ENCODE measurements around the gene PFN1.
A peak's percentile ranks its signal among the peaks of the same experiment; 100 is the strongest.

Gene PFN1

DNA sequence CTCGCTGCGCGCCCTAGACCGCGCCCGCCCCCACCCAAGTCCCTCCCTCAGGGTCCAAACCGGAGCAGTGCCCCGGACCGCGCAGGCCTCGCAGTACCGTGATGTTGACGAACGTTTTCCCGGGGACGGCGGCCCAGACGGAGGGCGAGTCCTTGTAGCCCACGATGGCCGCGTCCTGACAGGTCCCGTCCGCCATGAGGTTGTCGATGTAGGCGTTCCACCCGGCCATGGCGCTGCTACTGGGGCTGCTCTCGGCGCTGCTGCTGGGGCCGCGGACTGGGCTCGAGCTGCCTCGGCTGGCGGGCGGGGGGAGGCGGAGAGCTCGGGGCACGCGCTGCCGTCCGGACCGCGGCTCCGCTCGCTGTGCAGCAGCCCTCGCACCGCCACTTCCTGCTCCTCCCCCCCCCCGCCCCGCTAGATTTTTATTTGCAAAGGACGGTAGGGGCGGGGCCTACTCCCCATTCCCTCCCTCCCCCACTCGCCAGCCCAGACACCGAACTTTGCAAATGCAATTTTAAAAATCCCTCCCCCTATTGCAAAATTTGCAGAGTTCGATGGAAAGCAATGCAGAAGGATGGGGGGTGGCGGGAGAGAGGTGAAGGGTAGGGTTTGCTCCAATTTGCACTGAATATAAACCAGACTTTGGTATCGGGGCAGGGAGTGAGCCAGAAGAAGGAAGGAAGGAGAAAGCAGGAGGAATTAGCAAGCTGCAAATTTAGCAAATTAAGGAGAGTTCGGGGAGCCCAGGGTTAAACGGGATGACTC, at the start of gene PFN1:
PFN1 (minus strand) TSS at position 365 of the 765 bp plus-strand sequence; CDS start at position 229, 136 bp downstream.
- DNase-seq (ENCODE audit: insufficient read length, low spot score) = peak; percentile 73
- FAIRE-seq = no peak

DNA sequence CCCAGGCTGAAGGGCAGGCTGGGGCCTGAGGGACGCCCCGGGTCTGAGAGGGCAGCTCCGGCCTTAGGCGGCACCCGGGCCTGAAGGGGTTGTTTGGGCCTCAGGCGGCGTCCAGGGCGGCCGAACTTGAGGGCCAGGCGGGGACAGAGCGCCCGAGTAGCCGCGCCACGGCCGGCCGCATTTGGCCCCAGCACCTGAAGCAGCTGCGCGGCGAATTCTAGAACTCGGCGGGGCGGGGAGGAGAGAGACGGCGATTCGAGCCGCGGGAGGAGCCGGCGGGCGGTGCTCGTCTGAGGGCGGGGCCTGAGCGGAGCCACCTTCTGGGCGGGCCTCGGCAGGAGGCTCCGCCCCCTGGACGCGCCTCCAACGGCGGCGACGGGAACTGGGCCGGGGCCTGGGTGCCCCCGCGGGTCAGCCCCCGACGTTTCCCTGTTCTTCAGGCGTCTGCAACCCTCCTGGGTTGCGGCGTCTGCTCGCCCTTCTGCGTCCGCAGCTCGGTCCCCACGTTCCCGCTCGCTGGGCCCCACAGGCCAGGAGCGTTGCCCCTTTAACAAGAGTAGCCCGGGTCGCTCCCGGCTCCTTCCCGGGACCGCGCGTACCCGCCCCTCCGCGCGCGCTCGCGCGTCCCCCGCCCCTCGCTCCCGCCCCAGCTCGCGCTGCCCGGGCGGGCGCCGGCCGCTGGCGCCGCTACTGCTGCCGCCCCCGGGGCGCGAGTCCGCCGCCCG, 49.1 kb upstream of the PFN1 start, which contains the start of the genes INCA1 and KIF1C:
INCA1 (minus strand) TSS at position 221 of the 725 bp plus-strand sequence. CDS start 3,085 bp downstream, outside the sequence.
KIF1C (plus strand) TSS at position 649 of the 725 bp plus-strand sequence. CDS start 2,297 bp downstream, outside the sequence.
- FAIRE-seq = peak; percentile 86
- peak; percentile 96 for DNase-seq (ENCODE audit: insufficient read length, low spot score)

GRCh38 chr17:4994081-4994595, 45.8 kb upstream of the PFN1 start:
- DNase-seq (ENCODE audit: insufficient read length, low spot score) = no peak
- FAIRE-seq = no peak

DNA sequence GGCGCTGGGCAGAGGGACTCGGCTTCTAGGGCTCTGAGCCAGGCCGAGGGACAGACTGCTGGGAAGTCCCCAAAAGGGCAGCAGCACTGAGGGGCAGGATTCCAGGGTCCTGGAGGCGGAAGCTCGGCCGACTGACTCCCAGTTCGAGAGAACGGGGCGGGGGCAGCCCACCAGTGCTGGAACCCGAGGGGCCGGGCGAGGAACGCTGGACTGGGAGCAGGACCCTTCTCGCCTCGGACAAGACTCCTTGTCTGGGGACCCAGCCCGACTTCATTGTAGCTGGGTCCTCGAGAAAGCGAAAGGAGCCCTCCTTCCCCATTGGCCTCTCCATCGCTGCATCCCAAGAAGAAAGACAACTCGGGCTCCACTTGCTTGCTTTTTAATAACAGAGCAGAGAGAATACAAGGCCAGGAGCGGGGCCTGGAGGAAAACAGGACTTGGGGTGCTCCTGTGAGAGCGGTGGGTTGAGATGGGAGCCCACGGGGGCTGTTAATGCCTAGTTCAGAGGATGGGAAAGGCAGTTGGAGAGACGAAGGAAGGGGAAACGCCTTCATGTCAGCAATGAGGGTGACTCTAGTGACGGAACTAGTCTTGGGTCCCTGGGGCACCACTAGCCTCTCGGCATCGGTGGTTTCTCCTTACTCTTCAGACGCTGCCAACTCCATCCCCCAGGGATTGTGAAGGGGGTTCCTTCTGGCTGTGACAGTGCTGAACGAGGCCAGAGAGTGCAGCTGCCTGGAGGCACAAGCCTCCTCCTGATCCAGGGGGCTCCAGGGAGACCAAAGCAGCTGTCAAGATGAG, 39.6 kb upstream of the PFN1 start:
- FAIRE-seq (peak; percentile 73), DNase-seq (ENCODE audit: insufficient read length, low spot score) (no peak)

GRCh38 chr17:4986951-4987766, 38.8 kb upstream of the PFN1 start, which contains the start of gene CAMTA2:
TSS of gene CAMTA2 (minus strand) at chr17:4987675. CDS start at chr17:4986222, 1,453 bp downstream.
- FAIRE-seq (peak; percentile 91), DNase-seq (ENCODE audit: insufficient read length, low spot score) (peak; percentile 70)

GRCh38 chr17:4986403-4986802, 38.1 kb upstream of the PFN1 start:
- DNase-seq (ENCODE audit: insufficient read length, low spot score) (no peak), FAIRE-seq (peak; percentile 57)

DNA sequence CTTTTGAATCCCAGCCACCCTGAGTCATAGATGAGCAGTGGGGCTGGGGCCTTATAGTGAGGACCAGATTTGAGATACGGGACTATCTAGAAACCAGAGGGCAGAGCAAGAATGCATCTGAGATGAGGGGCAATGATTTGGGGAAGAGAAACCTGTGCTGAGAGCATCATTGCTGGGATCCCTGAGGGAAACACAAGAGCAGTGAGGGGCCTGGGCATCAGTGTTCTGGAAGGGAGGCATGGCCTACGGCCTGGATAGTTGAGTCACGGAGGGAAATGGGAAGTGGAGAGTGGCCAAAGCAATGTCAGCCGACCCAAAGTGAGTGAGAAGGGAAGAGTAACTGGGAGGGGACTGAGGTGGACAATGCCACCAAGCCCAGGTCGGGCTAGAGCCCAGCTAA, 34.0 kb upstream of the PFN1 start:
- DNase-seq (ENCODE audit: insufficient read length, low spot score) = no peak

GRCh38 chr17:4980644-4981216, 32.4 kb upstream of the PFN1 start:
- DNase-seq (ENCODE audit: insufficient read length, low spot score) (peak; percentile 54), FAIRE-seq (peak; percentile 81)

More for the DNA sequence above, 34.0 kb upstream of the PFN1 start:
- FAIRE-seq = no peak

DNA sequence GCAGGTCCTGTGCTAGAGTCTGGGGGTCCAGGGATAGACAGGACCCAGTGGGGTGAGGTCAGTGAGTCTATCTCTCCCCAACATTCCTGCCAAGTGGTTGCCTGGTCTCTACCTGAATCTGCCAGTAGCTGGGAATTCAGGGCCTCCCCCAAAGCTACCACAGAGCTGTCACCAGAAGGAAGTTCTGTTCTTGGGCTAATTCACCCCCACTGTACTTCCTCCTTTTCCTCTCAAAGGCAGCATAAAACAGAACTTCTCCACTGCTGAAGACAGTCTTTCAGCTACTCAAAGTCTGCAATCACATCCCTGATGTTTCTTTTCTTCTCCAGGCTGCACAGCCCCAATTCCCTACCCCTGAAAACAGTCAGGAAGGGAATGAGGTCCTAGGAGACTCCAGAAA, 30.4 kb upstream of the PFN1 start:
- DNase-seq (ENCODE audit: insufficient read length, low spot score) (no peak), FAIRE-seq (no peak)

GRCh38 chr17:4974115-4974670, 25.9 kb upstream of the PFN1 start:
- no peak for DNase-seq (ENCODE audit: insufficient read length, low spot score)
- FAIRE-seq = no peak

DNA sequence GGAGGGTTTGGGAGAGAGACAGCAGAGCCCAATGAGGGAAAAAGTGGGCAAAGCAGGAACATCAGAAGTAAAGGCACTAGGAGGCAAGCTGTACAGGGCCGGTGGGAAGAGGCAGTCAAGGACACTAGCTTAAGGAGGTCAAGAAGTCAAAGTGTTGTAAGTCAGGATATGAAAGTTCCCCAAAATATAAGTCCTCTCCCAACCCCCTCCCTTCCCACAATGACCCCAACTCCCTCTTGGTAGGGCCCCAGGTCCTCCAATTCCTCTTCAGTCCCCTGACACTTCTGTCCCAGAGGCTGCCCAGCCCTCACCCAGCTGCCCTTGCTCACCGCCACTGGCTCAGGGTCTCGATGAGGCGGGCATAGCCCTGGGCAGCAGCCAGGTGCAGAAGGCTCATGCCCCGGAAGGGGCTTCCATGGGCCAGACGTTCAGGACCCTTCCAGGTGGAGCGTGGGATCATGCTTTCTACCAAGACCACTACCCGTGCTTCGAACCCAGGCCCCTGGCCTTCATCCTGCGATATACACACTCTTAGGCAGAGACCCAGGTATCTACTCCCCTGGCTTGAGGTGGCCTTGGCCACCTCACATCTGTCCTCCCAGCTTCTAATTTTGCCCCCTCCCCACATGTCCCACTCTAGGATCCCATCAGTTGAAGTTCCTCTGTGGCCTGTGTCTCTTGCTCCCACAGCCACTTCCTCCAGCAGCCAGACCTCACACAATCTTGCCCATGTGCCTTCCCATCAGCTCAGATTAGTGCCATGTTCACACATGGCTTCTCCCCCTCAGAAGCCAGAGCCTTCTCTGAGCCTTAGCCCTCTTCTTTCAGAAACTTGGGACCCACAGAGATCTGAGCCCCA, 25.2 kb upstream of the PFN1 start:
- FAIRE-seq = no peak

GRCh38 chr17:4972752-4973151, 24.4 kb upstream of the PFN1 start:
- DNase-seq (ENCODE audit: insufficient read length, low spot score) = no peak
- no peak for FAIRE-seq

More for the DNA sequence above, 25.2 kb upstream of the PFN1 start:
- no peak for DNase-seq (ENCODE audit: insufficient read length, low spot score)

DNA sequence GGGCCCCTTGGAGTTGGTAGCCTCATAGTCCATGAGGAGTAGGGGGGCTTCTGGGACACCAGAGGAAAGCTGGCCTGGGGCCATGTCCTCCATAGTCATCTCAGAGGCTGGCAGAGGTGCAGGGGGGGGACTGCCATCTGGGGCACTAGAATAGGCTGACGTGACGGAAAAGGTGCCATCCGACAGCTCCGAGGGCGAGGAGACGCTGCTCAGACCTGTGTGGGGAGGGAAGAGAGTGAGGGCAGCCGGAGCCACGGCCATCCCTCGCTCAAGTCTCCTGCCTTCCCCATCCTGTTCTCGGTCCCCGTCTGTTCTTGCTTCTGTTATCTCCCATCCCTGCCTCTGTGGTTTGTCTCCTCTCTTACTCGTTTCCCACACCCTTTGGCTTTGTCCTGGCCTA, 24.0 kb upstream of the PFN1 start:
- no peak for FAIRE-seq
- no peak for DNase-seq (ENCODE audit: insufficient read length, low spot score)

- FAIRE-seq (no peak), DNase-seq (ENCODE audit: insufficient read length, low spot score) (no peak)
Measured at GRCh38 chr17:4971826-4972225, 23.5 kb upstream of the PFN1 start.

GRCh38 chr17:4970273-4970672, 21.9 kb upstream of the PFN1 start:
- FAIRE-seq = no peak
- DNase-seq (ENCODE audit: insufficient read length, low spot score) = no peak

GRCh38 chr17:4969551-4970173, 21.3 kb upstream of the PFN1 start:
- FAIRE-seq = no peak

DNA sequence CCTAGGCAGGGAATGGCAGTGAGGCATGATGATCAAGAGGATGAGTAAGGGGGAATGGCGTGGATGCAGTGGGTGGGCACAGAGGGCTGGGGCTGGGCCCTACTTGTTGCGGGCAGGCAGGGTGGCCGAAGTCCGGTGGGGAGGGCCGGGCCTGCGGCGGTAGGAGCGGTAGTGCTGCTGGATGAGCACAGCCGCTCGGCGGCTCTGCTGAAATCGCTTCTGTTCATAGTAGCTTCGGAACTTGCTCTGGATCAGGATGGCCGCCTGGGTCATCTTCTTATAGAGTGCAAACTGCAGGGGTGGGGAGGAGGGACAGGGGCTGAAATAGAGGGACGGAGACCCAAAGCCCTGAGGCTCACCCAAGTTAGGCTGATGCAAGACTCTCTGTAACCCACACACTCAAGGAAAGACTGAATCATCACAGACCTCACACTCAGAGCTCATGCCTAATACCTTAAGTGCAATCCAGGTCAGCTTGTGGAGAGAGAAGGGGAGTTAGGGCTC, 20.8 kb upstream of the PFN1 start:
- DNase-seq (ENCODE audit: insufficient read length, low spot score) = no peak

More at GRCh38 chr17:4969551-4970173, 21.3 kb upstream of the PFN1 start:
- DNase-seq (ENCODE audit: insufficient read length, low spot score) = no peak

More for the DNA sequence above, 20.8 kb upstream of the PFN1 start:
- FAIRE-seq = no peak
